Embryonic facial prominence (tissue), 1 donor: ENCODE measurements around the gene BRAF.
A peak's percentile ranks its signal among the peaks of the same experiment; 100 is the strongest.
"Not testable (repeated sequence)": the region's sequence is repeated elsewhere in the genome, so short reads cannot be mapped to it uniquely, and the experiment has no call there.

Experiments used
- DNase-seq: peaks from one replicate; pipeline ENCODE4 v3.0.0-alpha.2; 2016; ENCODE audit errors: extremely low spot score

Gene BRAF

DNA sequence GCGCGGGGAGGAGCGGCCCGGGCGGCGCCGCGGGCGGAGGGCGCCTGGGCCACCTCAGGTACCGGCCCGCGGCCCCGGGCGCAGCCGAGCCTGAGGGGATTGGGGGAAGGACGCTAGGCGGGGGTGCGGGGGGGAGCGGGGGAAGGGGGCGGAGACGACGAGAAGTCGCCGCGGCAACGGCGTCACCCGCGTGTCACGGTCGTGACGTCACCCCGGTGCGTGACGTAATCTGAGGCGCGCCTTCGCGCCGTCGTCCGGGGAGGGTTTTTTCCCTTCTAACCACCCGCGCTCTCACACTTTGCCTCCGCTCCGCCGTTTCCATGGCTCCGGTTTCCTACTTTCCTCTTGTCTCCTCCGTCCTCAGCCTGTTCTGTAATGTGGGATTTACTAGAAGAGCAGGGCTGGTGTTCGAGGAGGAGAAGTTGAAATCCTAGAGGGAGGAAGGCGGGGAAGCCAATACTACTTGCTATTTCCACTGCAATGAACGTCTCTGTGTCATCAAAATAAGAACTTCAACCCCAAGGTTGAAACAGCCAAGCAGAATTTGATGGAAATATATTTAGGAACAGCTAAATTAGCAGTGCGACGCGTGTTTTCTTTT is at the start of gene BRAF:
BRAF (minus strand) TSS at position 109 of the 601 bp plus-strand sequence. CDS start 226 bp downstream, outside the sequence.
- peak; percentile 85 for DNase-seq

DNA sequence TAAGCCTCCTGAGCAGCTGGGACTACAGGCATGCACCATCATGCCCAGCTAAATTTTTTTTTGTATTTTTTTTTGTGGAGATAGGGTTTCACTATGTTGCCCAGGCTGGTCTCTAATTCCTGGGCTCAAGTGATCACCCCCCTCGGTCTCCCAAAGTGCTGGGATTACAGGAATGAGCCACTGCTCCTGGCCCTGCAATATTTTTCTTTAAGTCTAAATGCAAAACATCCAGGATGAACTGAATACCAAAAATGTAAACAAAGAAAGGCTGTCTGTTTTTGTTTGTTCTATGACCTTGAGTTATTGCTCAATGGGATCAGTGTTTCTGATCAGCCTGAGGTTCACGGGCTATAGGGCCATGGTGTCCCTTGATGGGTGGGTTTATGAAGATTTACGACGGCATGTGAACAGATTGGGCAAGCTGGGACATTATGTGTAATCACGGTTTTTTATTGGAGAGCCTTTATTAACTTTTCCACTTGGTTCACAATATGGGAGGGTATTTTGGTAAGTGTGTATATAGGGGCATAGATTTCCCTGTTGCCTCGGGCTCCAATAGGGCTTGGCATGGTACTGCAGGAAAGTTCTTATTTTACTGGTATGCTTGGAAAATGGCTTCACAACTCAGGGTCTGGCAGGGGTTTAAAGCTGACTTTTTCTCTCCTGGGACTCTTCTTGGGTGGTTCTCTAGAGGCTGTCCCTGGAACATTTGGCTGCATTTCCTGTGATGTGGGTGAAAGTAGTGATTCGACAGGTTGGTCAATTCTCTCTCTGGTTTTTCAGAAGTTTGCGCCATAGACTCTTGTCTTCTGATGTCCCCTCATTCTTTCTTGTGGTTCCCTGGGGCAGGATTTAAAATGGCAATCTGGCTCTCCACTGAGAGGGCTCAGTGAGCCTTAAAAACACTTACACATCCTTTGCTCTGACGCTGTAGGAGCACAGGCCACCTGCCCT is 48.4 kb upstream of the BRAF start:
- no peak for DNase-seq

DNA sequence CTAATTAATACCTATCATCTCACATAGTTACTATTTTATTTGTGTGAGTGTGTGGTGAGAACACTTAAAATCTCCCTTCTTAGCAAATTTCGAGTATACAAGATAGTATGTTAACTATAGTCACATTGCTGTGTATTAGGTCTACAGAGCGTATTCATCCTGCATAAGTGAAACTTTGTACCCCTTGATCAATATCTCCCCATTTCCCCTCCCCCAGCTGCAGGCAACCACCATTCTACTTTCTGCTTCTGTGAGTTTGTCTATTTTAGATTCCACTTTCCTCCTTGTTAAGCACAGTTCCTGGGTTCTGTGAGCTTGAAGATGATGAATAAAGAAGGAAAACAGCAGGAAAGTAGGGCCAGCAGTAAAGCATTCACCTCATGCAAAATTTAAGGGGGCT is 47.6 kb upstream of the BRAF start:
- DNase-seq: no peak

DNA sequence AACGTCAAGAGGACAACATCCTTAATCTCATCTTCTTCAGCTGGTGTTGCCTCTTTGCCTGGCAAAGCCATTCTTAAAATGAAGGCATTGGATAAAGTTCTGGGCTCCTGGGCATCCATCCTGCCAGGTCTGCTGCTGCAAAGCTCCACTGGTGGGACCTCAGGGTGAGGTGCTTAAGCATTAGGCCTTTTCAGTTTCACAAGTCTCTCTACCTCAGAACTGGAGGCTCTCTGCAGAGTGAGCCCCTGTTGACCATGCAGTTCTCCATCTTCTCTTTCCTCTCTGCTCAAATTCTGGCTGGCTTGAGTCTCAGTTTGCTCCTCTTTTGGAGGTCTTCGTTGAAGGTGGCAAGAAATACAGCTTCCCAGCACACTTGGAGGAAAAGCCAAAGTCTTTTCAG is 42.7 kb upstream of the BRAF start:
- DNase-seq: no peak

DNA sequence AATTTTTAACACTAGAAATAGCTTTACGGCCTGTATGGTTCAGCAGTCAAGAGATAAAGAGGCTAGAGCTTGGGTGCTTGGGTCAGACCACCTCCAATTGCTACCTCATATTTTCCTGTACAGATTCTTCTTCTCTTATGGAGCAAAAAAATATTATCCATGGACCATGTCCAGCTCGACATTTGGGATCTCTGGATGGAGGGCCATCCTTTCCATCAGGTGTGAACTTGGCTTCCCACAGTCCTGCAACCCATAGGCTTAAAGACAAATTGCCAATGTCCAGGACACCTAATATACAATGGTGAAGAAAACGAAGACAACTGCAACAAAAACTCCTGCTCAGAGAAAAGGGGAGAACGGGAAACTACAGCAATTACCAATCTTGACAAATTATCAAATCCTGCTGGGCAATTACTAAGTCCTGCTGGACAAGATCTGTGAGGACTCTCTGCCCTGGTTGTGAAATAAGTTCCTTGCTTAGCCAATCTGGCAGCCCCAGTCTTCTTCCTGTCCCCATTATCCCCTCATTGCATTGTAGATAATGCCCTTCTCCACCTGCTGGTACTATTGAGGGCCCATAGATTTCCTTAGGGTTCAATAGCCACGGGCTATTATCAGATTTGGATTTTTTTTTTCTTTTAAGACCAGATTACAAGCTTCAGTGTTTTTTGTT is 42.0 kb upstream of the BRAF start:
- no peak for DNase-seq

DNA sequence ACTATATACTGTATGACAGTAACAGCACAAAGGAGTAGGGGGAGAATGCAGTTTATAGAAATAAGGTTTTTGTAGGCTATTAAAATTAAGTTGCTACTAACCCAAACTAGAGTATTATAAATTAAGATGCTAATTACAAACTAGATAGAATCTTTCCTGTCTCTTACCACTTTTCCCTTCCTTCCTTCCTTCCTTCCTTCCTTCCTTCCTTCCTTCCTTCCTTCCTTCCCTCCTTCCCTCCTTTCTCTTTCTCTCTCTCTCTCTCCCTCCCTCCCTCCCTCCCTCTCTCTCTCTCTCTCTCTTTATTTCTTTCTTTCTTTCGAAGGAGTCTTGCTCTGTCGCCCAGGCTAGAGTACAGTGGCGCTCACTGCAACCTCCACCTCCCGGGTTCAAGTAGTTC is 36.4 kb upstream of the BRAF start:
- DNase-seq: no peak

DNA sequence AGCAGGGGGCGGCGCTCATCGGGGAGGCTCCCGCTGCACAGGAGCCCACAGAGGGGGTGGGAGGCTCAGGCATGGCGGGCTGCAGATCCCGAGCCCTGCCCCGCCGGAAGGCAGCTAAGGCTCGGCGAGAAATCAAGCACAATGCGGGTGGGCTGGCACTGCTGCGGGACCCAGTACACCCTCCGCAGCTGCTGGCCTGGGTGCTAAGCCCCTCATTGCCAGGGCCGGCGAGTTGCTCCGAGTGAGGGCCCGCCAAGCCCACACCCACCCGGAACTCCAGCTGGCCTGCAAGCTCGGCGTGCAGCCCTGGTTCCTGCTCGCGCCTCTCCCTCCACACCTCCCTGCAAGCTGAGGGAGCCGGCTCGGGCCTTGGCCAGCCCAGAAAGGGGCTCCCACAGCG is 32.3 kb upstream of the BRAF start:
- DNase-seq: not testable (repeated sequence)

DNA sequence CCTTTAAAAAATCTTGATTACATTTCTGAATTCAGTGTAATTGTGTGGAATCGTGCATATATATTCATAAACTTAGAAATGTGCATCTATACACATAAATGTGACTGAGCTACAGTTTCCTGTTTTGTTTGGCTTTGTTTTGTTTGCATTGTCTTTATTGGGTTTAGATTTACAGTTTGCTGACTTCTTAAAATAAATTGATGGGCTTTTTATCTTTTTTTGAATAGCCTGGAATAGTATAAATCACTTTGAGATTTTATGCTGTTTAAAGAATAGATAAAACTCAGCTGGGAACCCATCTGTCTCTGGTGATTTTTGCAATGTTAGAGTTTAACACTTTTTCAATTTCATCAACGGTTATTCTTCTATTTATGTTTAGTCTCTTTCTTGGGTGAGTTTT is 21.2 kb upstream of the BRAF start:
- no peak for DNase-seq

DNA sequence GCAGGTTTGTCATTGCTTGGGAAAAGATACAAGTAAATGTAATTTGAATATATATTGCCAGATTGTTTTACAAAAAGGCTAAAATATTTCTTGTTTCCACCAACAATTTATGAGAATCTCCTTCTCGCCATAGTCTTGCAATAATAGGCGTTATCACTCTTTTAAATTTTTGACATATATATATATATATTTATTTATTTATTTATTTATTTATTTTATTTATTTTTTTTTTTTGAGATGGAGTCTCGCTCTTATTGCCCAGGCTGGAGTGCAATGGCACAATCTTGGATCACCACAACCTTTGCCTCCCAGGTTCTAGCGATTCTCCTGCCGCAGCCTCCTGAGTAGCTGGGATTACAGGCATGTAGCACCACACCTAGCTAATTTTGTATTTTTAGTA is 17.5 kb upstream of the BRAF start:
- DNase-seq: not testable (repeated sequence)

DNA sequence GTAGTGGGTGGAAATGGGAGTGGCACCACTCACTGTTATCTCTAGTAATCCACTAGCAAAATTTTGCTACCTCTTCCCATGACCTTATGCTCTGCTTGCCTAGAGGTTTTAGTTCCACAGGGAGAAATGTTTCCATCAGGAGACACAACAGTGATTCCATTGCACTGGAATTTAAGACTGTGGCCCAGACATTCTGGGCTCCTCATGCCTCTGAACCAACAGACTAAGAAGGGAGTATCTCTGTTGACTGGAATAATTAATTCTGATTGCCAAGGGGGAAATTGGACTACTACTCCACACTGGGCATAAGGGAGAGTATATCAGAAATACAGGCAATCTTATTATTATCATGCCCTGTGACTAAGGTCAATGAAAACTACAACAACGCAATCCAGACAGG is 16.2 kb upstream of the BRAF start:
- no peak for DNase-seq

DNA sequence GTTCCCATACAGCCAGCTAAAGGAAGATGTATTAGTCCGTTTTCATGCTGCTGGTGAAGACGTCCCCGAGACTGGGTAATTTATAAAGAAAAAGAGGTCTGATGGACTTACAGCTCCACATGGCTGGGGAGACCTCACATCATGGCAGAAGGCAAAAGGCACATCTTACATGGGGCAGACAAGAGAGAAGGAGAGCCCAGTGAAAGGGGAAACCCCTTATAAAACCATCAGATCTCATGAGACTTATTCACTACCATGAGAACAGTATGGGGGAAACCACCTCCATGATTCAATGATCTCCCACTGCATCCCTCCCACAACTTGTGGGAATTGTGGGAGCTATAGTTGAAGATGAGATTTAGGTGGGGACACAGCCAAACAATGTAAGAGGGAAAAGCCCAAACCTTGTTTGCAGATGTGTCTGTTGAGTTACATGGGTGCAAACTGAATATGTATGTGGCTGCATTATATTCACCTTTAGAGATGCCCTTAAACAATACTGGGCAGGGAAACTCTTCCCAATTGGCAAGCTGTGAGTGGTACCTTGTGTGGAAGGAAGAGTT is 13.1 kb upstream of the BRAF start:
- DNase-seq: no peak

DNA sequence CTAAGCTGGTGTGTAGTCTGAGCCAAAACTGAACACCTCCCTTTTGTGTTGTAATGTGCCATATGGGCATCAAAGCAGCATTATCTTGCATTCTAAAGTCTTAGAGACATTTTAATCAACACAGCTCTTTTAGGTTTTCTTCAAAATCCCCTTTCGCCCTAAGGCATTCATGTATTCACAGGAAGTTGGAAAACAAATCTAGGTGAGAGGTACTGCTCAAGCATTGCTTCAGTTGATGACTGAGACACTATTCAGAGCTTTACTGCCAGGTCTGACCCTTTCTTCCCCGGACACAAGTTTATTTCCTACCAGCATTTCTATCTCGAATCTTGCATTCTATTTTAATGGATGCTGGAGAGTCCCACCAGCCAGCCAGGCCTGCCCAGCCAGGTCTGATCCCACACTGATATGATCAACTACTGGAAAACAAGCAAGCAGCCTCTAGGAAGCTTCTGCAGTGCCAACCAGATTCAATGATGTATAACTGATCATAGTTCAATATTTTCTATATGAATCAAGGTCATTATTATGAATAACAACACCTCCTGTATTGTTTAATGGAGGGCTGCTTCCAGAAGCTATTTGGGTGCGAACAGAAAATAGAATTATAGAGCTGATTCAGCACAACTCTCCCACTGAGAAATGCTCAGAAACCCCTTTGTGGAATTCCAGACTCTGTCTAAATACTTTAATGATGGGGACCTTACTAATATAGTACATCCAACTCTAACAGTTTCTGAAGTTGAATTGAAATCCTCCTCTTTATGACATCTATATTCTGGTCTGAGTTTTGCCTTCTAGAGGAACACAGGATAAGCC is 4.0 kb upstream of the BRAF start:
- DNase-seq: no peak

DNA sequence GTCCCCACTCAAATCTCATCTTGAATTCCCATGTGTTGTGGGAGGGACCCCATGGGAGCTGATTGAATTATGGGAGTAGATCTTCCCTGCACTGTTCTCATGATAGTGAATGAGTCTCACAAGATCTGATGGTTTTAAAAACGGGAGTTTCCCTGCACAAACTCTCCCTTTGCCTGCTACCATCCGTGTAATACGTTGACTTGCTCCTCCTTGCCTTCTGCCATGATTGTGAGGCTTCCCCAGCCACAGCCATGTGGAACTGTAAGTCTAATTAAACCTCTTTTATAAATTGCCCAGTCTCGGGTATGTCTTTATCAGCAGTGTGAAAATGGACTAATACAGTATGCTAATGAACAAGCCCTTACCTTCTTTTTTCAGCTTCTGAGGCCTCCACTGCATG is 3.2 kb upstream of the BRAF start:
- not testable (repeated sequence) for DNase-seq

DNA sequence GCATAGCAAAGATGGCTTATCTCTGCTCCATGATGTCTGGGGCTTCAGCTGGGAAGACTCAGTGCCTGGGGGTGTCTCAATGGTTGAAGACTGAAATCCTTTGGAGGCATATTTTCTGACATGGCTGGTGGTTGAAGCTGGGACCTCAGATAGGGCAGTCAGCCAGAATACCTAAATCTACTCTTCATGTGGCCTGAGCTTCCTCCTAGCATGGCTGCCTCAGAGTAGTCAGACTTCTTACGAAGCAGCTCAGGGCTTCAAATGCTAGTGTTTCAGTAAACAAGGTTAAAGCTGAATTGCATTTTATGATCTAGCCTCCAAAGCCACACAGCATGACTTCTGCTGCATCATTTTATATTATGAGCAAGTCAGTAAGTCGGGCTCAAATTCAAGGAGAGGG is 2.6 kb upstream of the BRAF start:
- DNase-seq: no peak

DNA sequence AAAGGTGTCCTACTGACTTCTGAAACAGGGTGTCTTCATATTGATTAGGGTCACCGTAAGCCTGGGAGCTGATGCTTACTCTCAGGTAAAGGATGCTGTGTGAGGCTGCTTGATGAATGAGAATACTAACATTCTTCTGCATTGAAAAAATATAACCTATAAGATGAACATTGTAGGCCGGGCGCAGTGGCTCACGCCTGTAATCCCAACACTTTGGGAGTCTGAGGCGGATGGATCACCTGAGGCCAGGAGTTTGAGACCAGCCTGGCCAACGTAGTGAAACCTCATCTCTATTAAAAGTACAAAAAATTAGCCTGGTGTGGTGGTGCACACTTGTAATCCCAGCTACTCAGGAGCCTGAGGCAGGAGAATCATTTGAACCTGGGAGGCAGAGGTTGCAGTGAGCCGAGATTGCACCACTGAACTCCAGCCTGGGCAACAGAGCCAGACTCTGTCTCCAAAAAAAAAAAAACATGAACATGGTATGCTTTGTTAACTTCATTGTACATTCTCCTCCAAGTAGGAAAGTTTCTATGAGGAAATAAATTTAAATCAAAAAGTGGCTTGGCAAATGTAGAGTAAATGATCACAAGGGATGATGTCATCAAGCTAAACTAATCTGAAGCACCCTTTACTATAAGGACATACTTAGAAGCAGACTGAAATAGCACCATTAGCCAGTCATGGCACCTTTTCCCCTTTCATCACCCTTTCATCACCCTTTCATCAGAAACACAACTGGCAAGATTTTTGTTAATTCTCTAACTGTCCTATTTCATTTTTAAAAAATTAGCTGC is 1.5 kb upstream of the BRAF start:
- no peak for DNase-seq

DNA sequence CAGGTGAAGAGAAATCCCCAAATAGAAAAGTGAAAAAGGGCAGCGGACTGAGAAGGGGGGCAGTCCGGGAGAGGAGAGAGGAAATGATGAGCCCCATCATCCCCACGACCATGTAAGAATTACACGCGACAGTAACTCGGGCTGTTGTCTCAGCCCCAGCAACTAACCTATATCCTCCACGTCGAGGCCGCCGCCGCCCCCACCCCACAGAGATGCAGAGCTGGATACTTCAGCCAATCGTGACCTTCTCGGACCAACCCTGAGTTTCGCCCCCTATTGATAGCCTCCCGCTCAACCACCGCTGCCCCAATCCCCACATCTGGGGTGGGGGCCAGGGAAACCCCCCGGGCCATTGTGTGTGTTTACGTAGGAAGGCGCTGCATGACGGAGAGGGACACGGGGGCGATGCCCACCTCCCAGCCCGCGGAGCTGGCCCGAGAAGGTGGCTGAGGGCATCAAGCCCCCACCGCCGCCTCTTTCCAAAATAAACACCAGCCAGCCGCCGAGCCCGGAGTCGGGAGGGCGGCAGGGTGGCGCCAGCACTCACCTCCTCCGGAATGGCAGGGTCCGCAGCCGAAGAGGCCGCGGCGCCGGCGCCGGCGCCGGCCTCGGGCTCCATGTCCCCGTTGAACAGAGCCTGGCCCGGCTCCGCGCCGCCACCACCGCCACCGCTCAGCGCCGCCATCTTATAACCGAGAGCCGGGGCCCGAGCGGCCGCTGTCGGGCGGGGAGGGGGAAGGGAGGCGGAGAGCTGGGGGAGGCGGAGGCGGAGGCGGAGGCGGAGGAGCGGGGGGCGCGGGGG is 509 bp downstream of the BRAF start:
- peak; percentile 51 for DNase-seq

DNA sequence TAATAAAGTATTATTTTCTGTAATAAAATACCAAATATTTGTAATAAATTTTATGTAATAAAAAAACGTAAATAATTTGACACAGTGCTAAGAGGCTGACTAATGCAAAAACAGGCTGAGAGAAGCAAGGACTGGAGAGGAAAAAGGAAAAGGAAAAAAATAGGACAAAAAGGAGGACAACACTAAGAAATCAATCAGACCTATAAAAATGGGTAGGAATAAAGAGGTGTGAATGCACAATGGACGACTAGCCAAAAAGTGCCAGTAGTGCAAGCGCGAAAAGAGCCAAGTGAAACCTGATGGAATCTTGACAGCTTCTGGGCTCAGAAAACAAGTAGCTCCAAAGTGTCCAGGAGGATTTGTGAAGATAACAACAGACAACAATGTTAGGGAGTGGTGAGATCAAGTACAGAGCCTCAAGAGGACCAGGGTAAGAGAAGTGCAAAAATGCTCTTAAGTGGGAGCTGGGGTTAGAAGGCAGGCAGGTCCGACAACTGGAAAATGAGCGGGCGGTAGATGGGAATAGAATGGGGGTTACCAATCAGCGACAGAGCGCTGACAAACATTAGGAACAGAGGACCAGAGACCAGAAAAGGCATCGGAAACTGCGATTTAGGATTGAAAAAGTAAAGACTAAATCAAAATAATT is 1.2 kb downstream of the BRAF start:
- no peak for DNase-seq

DNA sequence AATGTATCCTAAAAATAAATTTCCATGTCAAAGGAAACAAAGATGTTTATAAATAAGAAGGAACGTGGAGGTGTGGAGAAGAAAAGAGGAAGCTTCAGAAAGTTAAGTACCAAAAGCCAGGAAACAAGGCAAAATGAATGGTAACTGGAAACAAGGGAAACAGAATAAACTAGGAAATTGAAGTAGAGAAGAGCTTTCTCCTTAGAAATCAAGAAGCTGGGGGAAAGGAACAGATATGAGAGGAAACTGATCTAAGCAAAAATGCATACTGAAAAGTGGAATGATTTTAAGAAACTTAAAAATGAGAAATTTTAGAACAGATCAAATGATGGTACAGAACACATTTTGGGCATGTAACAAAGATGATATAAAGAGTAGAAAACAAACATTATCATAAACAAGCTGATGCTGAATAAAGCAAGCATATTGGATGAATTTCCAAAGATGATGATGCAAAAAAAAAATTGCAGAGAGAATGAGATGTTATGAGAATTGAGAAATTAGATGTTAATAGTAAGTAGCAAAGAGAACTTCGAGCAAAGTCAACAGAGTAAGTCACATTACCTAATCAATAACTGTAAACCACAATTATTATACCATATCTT is 1.9 kb downstream of the BRAF start:
- no peak for DNase-seq

DNA sequence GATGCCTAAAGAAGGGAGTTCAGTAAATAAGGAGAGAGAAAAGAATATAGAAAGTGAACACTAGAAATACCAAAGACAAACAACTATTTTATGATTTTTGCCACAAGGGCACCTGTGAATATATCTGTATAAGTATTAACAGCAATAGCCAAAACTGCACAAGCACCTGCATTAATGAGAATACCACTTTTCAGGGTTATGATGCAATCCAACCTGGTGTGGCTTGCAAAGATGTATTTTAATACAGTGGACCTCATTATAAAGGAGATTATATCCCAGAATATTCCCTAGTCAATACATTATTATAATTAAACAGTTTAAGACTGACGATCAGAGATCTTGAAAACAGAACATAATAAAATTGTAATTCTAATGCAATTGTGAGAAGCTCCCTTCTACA is 4.0 kb downstream of the BRAF start:
- DNase-seq: no peak
